Activated naive CD8-positive, alpha-beta T cell treated with anti-CD3 and anti-CD28 coated beads, Interleukin-2, amount 10 ng/mL, durations not matched to agents 7 days and 5 days (primary cell): ENCODE data around the gene TMEM108. TPM values are rescaled to one million over a fixed set of nuclear protein-coding genes. Genes with fewer than 3 reads are reported as not detected.

Experiments used
- ATAC-seq: fragments of 150-1000 bp; cut with Tn5 transposase; one replicate; pipeline ENCODE4 v1.10.0; 2021; ENCODE audit warnings: low read depth, moderate library complexity
- POLR2A ChIA-PET: fragments of 350-600 bp; sonication (Branson Sonifier 250); formaldehyde crosslinking; loops from one replicate; lab custom pipeline; 2021; ENCODE audit warnings: antibody characterized with exemption; lab: Charles Lee
- DNase-seq: peaks from one replicate; pipeline ENCODE4 v3.0.0; 2021
- H3K27ac Mint-ChIP-seq: one replicate; pipeline ENCODE4 v1.8.0; 2022; ENCODE audit warnings: mild to moderate bottlenecking, mixed read lengths
- H3K27me3 Mint-ChIP-seq: one replicate; pipeline ENCODE4 v1.8.0; 2022; ENCODE audit warnings: mild to moderate bottlenecking, moderate library complexity, mixed read lengths
- H3K36me3 Mint-ChIP-seq: one replicate; pipeline ENCODE4 v1.8.0; 2021; ENCODE audit warnings: mild to moderate bottlenecking, mixed read lengths
- H3K4me1 Mint-ChIP-seq: one replicate; pipeline ENCODE4 v1.8.0; 2021; ENCODE audit warnings: mixed read lengths
- H3K4me3 Mint-ChIP-seq: one replicate; pipeline ENCODE4 v1.8.0; 2022; ENCODE audit warnings: mild to moderate bottlenecking, moderate library complexity, mixed read lengths
- H3K9me3 Mint-ChIP-seq: one replicate; pipeline ENCODE4 v1.8.0; 2021; ENCODE audit warnings: mixed read lengths
- total RNA-seq, 2 experiments: library from RNA; stranded (reverse); gene quantifications; one replicate each; pipeline ENCODE4 v1.2.3, GENCODE V29; 2021

Gene TMEM108
- total RNA-seq, 2 experiments from 2014 or later: not detected

DNA sequence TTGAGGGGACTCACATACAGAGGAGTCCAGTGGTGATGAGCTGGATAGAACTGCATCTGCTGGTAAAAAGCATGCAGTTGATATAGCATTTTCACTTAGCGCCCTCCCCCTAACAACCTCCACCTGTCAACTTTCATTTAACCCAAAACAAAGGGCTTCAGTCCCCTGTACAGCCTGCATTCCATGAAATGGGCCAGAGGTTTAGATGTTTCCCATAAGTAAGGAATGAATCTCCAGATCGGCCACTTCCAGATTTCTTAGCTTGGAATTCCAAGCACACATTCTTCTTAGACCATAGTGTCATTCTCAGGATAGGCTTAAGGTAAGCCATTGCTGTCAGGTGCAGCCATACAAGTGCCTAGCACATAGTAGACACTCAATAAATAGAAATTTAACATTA is 328.7 kb downstream of the TMEM108 start:
- Mint-ChIP-seq H3K4me1 (peaks cover 3% of the 10 kb centered on the region), H3K9me3 (no peaks in the 10 kb centered on the region), H3K27me3 (no peaks in the 10 kb centered on the region), H3K27ac (no peak overlapping the region), H3K4me3 (no peak overlapping the region), H3K36me3 (no peaks in the 10 kb centered on the region)
- ATAC-seq: no peak
- DNase-seq: no peak
- POLR2A ChIA-PET: no interaction called here

DNA sequence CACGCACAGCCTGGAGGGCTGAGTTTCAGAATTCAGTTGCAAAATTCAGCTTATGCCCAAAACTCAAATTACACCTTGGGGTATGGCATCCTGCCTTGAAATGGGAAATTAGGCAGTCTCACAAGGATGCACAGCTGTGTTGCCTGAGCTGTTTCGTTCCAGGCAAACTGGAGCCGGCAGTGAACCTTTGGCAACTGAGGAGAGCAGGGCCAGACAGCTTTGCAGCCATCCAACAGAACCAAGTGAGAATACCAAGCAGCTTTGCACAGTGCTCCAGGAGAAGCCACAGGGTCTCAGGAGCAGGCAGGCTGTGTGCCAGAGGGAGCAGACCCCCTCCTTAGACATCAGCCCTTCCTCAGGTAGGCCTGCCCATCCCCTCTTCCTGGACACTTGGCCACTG is 329.2 kb downstream of the TMEM108 start:
- H3K36me3 Mint-ChIP-seq: no peaks in the 10 kb centered on the region
- H3K4me3 Mint-ChIP-seq: no peak overlapping the region
- H3K9me3 Mint-ChIP-seq: no peaks in the 10 kb centered on the region
- H3K4me1 Mint-ChIP-seq: peaks cover 3% of the 10 kb centered on the region
- ATAC-seq: no peak
- no peak overlapping the region for H3K27ac Mint-ChIP-seq
- H3K27me3 Mint-ChIP-seq: no peaks in the 10 kb centered on the region
- POLR2A ChIA-PET: no interaction called here
- no peak for DNase-seq

DNA sequence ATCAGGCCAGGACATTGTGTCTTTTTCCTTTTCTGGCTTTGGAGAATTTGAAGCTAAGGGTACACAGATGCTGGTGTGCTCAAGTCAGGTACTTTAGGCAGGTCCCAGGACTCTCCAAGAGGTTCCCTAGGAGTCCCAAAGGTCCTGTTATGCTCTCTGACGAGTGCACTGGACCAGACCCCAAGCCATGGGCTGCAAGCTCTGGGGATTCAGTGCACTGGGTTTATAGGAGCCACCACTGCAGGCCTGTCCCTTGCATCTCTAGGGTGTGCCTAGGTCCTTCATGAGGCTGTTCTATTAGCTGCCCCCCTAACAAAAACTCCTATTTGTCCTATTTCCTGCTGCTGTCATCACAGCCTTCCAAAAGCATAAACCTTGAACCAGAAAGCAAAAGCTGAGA is 329.8 kb downstream of the TMEM108 start:
- H3K4me3 Mint-ChIP-seq: no peak overlapping the region
- no peak for DNase-seq
- POLR2A ChIA-PET: no interaction called here
- no peaks in the 10 kb centered on the region for H3K27me3 Mint-ChIP-seq
- H3K9me3 Mint-ChIP-seq: no peaks in the 10 kb centered on the region
- H3K4me1 Mint-ChIP-seq: no peaks in the 10 kb centered on the region
- ATAC-seq: no peak
- H3K27ac Mint-ChIP-seq: no peak overlapping the region
- H3K36me3 Mint-ChIP-seq: no peaks in the 10 kb centered on the region

DNA sequence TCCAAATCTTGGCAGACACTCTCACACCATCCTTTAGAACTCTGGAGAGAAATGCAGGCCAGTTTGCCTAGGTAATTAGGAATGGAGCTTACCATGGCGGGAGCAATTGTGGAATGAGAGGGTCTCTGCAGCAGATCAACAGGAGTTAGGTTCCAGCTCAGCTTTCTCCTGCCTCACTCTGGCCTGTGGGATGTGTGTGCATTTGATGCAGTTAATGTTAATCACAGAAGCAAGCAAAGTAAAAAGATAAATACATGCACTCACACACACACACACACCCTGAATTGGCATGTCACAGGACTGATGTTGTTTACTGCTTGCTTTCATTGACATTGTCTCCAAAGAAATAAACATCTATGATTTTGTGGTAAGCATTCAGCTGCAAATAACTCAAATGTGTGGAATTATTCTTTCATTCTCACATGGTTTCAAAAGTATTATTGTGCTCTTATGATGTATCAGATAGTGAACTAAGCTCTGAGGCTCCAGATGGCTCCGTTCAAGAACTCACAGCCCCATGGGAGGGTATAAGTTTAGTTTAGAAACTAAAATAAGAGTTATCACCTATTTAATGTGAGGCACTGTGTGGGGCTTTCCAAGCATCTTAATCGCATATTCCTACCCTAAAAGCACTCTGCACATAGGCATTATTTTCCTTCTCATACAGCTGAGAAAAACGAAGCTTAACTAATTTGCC is 330.3 kb downstream of the TMEM108 start:
- no peaks in the 10 kb centered on the region for H3K9me3 Mint-ChIP-seq
- POLR2A ChIA-PET: no interaction called here

DNA sequence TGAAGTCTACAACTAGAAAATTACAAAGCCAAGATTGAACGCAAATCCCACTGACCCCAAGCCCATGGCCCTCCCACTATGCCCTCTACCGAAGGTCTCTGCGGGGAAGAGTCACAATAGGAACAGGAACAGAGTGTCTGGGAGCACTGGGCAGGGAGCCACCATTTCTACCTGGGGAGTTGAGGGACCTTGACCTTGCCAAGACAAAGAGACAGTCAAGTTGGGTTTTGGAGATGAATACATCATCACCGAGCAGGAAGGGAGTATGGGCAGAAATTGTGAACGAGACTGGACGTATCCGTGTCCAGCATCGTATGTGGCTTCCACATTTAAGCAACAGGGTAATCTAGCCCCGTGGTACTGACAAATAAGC is 330.9 kb downstream of the TMEM108 start:
- H3K27me3 Mint-ChIP-seq: no peaks in the 10 kb centered on the region
- no peaks in the 10 kb centered on the region for H3K4me1 Mint-ChIP-seq
- no peak for DNase-seq
- ATAC-seq: no peak
- no peaks in the 10 kb centered on the region for H3K9me3 Mint-ChIP-seq
- POLR2A ChIA-PET: no interaction called here
- no peaks in the 10 kb centered on the region for H3K36me3 Mint-ChIP-seq
- no peak overlapping the region for H3K4me3 Mint-ChIP-seq
- H3K27ac Mint-ChIP-seq: no peak overlapping the region

More for the DNA sequence above, 330.3 kb downstream of the TMEM108 start:
- H3K4me1 Mint-ChIP-seq: no peaks in the 10 kb centered on the region
- no peaks in the 10 kb centered on the region for H3K27me3 Mint-ChIP-seq
- no peak overlapping the region for H3K27ac Mint-ChIP-seq
- DNase-seq (no peak), ATAC-seq (no peak)
- no peak overlapping the region for H3K4me3 Mint-ChIP-seq
- no peaks in the 10 kb centered on the region for H3K36me3 Mint-ChIP-seq

DNA sequence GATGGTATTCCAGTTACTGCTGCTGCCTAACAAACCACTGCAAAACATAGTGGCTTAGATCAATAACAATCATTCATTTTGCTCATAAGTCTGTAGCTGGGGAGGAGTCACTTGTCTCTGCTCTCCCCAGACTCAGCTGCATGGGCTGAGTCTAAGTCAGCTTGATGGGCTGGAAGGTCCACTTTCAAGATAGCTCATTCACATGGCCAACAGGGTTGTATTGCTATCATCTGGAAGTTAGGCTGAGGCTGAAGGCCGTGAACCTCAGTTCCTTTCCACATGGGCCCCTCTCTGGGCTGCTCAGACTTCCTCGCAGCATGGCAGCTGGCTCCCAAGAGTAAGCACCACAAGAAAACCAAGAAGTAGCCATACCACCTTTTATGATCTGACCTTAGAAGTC is 333.0 kb downstream of the TMEM108 start:
- ATAC-seq: no peak
- Mint-ChIP-seq H3K36me3 (no peaks in the 10 kb centered on the region), H3K9me3 (no peaks in the 10 kb centered on the region), H3K27me3 (no peaks in the 10 kb centered on the region), H3K27ac (no peak overlapping the region), H3K4me1 (no peaks in the 10 kb centered on the region), H3K4me3 (no peak overlapping the region)
- no peak for DNase-seq
- POLR2A ChIA-PET: no interaction called here

DNA sequence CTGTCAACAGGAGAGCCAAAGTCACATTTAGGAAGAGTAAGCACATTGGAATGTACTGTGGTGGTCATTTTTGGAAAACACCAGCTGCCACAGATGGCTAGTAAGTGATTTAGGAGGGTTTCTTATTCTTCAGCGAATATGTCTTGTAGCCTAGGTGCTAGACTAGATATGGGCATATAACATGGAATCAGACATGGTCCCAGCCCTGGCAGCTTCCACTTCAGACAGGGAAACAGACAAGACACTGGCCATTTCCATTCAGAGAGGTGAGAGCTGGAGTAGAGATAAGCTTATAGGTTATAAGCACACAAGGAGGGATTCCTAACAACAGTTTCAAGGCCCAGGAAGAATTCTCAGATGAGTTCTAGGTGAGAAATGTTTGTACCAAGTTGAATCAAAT is 333.5 kb downstream of the TMEM108 start:
- POLR2A ChIA-PET: no interaction called here
- Mint-ChIP-seq H3K4me3 (no peak overlapping the region), H3K27me3 (no peaks in the 10 kb centered on the region), H3K4me1 (no peaks in the 10 kb centered on the region), H3K36me3 (no peaks in the 10 kb centered on the region), H3K27ac (no peak overlapping the region), H3K9me3 (no peaks in the 10 kb centered on the region)
- ATAC-seq: no peak
- no peak for DNase-seq

DNA sequence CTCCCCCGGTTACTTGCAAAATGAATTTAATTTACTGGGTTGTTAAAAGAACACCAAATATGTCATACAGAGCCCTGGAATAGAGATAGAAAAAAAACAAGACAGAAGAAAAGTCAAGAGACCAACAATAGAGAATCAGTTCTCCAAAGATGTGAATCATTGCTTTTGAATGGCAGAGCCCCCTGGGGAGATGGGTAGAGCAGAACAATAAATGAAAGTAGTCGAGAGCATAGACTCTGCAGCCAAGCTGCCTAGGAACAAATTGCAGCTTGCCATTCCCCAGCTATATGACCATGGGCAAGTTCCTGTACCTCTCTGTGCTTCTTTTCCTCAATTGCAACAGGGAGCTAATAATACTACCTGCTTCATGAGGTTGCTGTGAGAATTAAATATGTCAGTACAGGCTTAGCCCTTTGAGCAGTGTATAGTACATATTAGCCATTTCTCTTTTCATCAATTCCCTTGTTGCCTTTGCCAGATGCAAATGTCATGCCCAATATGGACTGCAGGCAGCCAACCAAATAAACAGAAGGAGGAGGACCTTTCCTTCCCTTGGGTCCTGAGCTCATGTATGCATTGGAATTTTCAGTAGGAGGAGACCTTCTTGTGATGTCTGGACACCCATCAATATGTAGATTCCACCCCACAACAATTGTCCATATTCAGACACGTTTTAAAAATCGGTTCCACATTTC is 336.7 kb downstream of the TMEM108 start:
- Mint-ChIP-seq H3K36me3 (no peaks in the 10 kb centered on the region), H3K27ac (no peak overlapping the region), H3K4me1 (no peaks in the 10 kb centered on the region), H3K9me3 (no peaks in the 10 kb centered on the region), H3K27me3 (no peaks in the 10 kb centered on the region), H3K4me3 (no peak overlapping the region)
- no peak for ATAC-seq
- no peak for DNase-seq
- POLR2A ChIA-PET: no interaction called here

DNA sequence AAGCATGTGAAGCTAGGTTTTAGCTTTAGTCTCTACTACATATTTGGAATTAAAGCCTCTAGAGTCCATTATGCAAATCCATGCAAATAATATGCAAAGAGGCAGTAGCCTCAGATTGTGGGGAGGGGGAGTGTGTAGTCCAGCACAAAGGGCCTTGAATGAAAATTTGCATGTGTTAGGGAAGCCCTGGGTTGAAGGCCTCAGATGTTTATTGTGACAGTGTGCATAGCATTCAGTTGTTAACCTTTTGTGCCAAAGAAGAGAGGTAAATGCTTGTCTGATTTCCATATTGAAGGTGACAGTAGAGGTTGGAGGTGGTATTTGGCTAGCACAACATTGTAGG is 337.2 kb downstream of the TMEM108 start:
- ATAC-seq: no peak

DNA sequence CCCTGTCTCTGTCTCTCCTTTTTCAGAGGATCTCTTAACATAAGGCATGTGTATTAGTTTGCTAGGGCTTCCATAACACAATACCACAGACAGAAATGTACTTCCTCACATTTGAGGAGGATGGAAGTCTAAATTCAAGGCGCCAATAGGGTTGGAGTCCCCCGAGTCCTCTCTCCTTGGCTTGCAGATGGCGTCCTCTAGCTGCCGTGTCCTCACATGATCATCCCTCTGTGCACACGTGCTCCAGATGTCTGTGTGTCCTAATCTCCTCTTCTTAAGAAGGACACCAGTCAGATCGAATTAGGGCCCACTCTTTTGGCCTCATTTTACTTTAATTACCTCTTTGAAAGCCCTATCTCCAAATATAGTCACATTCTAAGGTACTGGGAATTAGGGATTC is 338.6 kb downstream of the TMEM108 start:
- Mint-ChIP-seq H3K36me3 (no peaks in the 10 kb centered on the region), H3K9me3 (no peaks in the 10 kb centered on the region), H3K27me3 (no peaks in the 10 kb centered on the region), H3K4me1 (no peaks in the 10 kb centered on the region), H3K27ac (no peak overlapping the region), H3K4me3 (no peak overlapping the region)
- DNase-seq: no peak
- POLR2A ChIA-PET: no interaction called here
- no peak for ATAC-seq

More for the DNA sequence above, 337.2 kb downstream of the TMEM108 start:
- H3K4me1 Mint-ChIP-seq: no peaks in the 10 kb centered on the region
- H3K9me3 Mint-ChIP-seq: no peaks in the 10 kb centered on the region
- no peak for DNase-seq
- no peak overlapping the region for H3K27ac Mint-ChIP-seq
- POLR2A ChIA-PET: no interaction called here
- H3K4me3 Mint-ChIP-seq: no peak overlapping the region
- no peaks in the 10 kb centered on the region for H3K36me3 Mint-ChIP-seq
- no peaks in the 10 kb centered on the region for H3K27me3 Mint-ChIP-seq

DNA sequence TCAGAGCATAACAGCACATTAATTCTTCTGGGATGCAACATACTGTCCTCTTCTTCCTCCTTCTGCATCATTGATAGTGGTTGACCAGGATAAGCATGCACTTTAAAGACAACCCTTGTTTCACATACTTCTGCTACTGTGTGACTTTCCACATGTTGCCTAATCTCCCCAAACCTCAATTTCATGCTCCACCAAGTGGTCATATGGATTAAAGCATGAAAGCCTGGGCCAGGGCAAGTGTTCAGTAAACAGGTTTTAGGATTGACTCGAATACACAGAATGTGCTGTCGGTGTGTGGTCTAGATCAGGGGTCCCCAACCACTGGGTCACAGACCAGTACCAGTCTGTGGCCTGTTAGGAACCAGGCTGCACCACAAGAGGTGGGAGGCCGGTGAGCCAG is 339.2 kb downstream of the TMEM108 start:
- H3K27me3 Mint-ChIP-seq: no peaks in the 10 kb centered on the region
- no peaks in the 10 kb centered on the region for H3K36me3 Mint-ChIP-seq
- H3K4me3 Mint-ChIP-seq: no peak overlapping the region
- no peak overlapping the region for H3K27ac Mint-ChIP-seq
- H3K9me3 Mint-ChIP-seq: no peaks in the 10 kb centered on the region
- no peaks in the 10 kb centered on the region for H3K4me1 Mint-ChIP-seq
- POLR2A ChIA-PET: no interaction called here
- ATAC-seq: no peak
- no peak for DNase-seq

DNA sequence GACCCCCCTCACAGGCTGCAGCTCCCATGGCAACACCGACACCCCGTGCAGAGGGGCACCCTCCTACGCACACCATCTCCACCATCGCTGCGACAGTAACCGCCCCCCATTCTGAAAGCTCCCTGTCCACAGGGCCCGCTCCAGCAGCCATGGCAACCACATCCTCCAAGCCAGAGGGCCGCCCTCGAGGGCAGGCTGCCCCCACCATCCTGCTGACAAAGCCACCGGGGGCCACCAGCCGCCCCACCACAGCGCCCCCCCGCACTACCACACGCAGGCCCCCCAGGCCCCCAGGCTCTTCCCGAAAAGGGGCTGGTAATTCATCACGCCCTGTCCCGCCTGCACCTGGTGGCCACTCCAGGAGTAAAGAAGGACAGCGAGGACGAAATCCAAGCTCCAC is 341.7 kb downstream of the TMEM108 start:
- POLR2A ChIA-PET: no interaction called here
- no peak for DNase-seq
- ATAC-seq: no peak
- no peaks in the 10 kb centered on the region for H3K4me1 Mint-ChIP-seq
- H3K27me3 Mint-ChIP-seq: no peaks in the 10 kb centered on the region
- no peaks in the 10 kb centered on the region for H3K36me3 Mint-ChIP-seq
- no peak overlapping the region for H3K27ac Mint-ChIP-seq
- H3K9me3 Mint-ChIP-seq: no peaks in the 10 kb centered on the region
- no peak overlapping the region for H3K4me3 Mint-ChIP-seq

DNA sequence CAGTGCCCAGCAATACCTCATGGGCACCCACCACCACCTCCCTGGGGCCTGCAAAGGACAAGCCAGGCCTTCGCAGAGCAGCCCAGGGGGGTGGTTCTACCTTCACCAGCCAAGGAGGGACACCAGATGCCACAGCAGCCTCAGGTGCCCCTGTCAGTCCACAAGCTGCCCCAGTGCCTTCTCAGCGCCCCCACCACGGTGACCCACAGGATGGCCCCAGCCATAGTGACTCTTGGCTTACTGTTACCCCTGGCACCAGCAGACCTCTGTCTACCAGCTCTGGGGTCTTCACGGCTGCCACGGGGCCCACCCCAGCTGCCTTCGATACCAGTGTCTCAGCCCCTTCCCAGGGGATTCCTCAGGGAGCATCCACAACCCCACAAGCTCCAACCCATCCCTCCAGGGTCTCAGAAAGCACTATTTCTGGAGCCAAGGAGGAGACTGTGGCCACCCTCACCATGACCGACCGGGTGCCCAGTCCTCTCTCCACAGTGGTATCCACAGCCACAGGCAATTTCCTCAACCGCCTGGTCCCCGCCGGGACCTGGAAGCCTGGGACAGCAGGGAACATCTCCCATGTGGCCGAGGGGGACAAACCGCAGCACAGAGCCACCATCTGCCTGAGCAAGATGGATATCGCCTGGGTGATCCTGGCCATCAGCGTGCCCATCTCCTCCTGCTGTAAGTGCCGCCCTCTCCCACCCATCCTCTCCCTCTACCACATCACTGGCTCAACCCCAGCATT is 342.5 kb downstream of the TMEM108 start:
- Mint-ChIP-seq H3K27me3 (peaks cover under 1% of the 10 kb centered on the region), H3K36me3 (no peaks in the 10 kb centered on the region), H3K4me3 (no peak overlapping the region), H3K27ac (no peak overlapping the region), H3K9me3 (no peaks in the 10 kb centered on the region), H3K4me1 (no peaks in the 10 kb centered on the region)
- DNase-seq: no peak
- no peak for ATAC-seq
- POLR2A ChIA-PET: no interaction called here
